Activated CD8-positive, alpha-beta memory T cell treated with anti-CD3 and anti-CD28 coated beads, Interleukin-2, amount 50 U/mL, for 4 hours (primary cell): ENCODE measurements around the gene HOXB3.
A peak's percentile ranks its signal among the peaks of the same experiment; 100 is the strongest.

ENCODE experiments used
- DNase-seq: peaks from one replicate; pipeline ENCODE4 v3.0.0-alpha.2; 2020

HOXB3 gene

DNA sequence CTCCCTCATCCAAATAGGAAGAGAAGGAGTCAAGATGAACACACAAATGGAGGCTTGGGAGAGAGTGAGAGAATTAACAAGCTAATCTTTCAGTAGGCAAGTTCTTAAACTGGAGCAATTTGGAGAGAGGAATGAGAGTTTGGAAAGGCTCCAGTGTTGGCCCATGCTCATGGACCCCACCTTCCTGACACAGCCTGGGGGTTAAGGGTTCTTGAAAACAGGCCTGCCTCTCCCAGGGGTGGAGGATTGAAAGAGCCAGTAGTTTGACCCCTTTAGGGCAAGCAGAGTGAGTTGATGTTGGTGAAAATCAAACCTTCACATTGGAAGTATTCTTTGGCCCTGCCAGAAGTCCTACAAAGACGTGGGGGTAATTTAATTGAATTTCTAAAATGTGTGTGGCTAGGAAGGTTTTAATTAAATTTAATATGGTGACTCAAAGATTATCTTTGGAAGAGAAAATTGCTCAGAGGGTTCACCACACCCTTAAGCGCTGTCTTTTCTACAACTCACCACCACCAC lies 5.8 kb downstream of the HOXB3 start:
- DNase-seq, result no peak

DNA sequence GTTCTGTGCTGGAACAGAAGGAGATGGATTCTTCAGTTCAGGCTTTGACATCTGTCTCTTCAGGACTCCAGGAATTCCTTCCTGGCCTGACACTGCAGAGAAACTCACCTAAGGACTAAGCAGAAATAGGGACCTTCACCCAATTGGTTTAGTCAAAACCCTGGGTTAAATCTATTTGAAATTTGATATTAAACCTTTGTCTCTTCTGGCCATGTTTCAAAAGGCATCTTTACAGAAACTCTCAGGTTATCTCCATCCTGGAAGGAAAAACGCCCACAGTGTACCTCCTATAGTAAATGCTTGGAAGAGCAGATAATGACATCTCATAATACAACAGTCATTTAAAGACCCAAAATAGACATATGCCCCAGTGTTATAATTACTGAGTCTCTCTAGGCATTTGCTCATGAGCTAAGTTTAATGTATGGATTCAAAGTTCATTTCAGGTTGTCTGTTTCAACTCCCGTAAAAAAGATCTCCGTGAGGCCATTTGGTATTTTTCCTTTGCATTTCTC lies 6.3 kb downstream of the HOXB3 start:
- DNase-seq, result no peak

DNA sequence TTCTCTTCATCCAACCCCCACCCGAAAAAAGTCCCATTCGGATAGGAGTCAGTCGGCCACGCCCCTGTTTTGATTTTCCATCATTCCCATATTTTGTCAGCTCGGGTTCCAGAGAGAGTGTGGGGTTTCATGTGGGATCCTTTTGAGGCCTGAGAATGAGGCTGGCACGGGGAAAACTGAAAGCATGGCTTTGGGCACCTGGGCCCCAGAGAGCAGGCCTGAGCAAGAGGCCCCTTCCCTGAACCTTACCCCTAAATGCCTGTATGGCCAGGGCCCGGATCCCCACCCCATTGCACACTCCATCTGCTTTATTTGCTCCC lies 7.3 kb downstream of the HOXB3 start:
- no peak for DNase-seq

DNA sequence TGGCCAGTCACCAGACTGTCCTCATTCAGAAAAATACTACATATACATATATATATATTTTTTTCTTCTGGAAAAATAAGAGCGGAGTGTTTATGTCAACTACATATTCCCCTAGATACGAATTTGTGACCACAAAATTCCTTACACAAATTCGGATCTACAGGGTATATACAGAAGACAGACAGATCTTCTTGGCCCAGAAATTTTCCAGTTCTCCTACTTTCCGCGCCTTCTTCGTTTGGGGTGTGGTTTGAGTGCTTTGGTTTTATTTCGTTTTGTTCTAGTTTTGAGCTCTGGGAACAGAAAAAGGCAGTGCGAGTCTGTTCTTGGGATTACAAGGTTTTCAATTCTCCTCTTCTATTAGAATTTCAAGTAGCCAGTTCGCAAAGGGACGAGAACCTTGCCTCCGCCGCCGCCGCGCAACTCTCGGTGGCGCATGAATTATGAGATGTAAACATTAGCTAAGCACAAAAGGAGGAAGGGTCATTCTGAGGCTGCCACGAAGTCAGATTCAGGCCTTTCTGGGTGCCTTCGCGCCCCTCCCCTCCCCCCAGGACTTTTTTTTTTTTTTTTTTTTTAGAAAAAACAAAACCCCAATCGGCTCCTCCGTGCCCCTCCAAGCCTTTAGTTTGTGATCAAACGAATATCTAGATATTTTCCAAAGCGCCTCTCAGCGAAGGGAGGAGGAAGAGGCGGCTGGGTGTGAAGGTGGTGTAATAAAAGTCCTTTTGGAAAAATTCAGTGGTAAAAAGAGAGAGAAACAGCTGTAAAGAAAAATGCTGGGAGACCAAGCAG lies 10.1 kb downstream of the HOXB3 start:
- no peak for DNase-seq

DNA sequence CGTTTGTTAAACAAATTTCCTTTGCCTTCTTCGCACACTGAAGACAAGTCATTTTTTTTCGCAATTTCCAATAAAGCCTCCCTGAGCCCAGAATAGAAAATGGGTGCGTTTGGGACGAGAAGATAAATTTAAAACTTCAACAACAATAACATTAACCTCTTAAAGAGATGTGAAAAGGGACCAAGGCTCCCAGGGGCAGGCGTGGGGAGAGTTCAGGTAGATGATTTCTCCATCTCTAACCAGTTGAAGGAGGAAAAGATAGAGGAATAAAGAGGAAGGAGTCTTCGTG lies 10.6 kb downstream of the HOXB3 start:
- no peak for DNase-seq

DNA sequence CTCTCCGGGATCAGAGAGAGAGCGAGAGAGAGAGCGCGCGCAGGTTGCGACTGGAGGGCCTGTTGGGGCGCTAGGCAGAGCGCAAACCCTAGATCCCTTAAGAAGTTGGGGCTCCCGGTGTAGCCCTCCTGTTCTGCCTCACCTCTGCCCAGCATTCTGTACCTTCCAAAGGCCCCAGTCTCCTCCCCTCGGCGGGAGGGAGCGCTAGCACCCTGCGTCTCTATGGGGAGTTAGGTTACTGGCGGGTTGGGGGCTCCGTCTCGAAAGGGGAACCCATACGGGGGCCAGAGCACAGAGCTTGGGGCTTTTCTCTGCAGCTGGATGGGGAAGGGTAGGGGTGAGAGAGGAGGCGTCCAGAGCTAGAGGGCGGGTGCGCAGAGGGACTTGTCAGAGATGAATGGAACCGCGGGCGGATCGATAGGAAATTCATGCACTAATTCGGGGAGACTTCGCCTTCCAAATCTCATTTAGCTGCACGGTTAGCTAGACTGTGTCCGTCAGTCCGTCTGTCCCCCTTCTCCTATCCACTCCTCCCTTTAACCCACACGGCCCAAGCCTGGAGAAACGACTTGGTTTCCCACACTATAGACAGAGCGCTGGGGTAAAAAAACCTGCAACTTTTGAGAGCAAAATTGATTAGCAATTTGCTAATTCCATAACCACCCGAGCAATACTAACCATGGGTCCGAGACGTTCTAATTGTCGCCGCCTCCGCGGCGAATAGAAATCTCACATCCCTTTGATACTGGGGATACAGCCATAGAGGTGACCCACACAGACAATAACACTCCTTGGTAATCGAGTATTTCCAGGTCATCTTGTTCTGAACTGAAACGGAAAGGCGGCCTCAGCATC lies 11.2 kb downstream of the HOXB3 start:
- no peak for DNase-seq

DNA sequence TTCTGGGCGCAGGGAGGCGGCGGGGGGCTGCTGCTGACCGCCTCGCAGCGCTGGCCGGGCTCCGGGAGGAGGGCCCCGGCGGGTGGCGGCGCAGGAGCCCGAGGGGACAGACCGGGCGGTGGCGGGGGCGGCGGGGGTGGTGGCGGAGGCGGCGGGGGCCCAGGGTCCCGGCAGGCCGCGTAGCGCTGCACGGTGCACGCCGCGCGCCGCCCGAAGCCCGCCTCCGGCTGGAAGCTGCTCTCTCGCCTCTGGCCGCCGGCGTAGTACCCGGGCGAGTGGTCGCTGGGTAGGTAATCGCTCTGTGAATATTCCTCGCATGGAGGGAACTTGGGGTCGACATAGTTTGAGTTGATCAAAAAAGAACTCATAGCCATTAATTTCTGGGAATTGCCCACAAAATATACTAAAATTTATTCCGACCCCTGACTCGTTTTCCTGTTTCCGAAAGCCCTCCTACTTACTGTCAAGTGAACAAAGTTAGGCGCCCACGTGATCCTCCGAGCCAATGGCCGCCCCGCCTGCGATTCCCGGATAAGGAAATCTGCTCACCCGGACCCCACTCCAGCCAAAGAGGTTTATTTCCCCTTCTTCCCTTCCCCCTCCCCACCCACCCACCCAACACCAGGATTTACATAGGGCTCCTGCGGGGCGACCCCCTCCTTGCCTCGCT lies 12.0 kb downstream of the HOXB3 start, which contains the start of gene HOXB4:
Gene HOXB4 (minus strand): TSS at position 405 of the 670 bp plus-strand sequence. CDS start 31 bp downstream, at position 374.
- peak; percentile 62 for DNase-seq

DNA sequence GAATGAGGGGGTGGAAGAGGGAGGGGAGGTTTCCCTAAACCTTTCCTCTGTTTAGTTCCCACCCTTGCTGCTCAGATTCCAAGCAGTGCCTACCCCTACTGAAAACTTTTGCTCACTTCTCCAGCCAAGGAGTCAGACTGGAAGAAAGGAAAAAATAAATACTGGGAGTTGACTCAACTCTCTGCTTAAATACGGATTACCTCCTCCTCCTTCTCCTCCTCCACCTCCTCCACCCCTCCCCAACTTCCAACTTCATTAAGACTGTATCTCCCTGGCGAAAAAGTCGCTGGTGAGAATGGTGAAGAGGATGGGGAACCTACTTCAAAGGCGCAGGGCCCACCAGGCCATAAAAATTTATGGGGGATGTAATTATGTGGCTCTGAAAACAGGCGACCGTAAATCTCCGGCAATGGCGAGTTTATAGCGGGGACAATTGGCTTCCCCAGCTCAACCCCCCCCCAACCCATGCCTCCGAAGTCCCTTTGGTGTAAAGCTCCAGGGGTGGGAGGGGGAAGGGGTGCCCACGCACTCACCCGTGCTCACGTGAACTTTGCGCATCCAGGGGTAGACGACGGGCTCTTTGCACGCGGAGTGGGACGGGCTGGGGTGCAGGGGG lies 12.6 kb downstream of the HOXB3 start:
- DNase-seq, result no peak

DNA sequence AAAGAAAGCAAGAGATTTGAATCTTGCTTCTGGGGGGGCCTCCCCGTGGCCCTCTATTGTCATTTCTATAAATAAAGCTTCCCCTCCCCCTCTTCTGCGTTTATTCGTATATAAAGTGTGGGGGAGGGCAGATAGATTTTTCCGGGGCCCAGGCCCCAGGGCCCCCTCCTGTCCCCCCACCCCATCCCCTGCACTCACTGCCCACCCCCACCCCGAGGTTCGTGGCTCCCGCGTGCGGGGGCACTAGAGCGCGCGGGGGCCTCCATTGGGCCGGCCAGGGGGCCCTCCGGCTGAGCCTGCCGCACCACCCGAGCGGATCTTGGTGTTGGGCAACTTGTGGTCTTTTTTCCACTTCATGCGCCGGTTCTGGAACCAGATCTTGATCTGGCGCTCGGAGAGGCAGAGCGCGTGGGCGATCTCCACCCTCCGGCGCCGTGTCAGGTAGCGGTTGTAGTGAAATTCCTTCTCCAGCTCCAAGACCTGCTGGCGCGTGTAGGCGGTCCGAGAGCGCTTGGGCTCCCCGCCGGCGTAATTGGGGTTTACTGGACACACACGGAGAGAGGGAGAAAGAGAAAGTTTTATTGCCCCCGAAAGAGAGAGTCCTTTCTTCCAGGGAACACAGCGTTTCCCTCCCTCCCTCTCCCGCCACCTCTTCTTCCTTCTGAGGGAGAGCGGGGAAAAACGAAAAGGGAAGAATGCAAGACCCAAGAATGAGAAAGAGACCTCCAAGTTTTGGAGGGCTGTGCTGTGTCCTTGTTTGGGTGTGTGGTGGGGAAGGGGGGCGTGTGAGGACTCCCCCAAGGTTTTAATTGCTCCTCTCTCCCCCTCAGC lies 13.3 kb downstream of the HOXB3 start:
- DNase-seq, result no peak

DNA sequence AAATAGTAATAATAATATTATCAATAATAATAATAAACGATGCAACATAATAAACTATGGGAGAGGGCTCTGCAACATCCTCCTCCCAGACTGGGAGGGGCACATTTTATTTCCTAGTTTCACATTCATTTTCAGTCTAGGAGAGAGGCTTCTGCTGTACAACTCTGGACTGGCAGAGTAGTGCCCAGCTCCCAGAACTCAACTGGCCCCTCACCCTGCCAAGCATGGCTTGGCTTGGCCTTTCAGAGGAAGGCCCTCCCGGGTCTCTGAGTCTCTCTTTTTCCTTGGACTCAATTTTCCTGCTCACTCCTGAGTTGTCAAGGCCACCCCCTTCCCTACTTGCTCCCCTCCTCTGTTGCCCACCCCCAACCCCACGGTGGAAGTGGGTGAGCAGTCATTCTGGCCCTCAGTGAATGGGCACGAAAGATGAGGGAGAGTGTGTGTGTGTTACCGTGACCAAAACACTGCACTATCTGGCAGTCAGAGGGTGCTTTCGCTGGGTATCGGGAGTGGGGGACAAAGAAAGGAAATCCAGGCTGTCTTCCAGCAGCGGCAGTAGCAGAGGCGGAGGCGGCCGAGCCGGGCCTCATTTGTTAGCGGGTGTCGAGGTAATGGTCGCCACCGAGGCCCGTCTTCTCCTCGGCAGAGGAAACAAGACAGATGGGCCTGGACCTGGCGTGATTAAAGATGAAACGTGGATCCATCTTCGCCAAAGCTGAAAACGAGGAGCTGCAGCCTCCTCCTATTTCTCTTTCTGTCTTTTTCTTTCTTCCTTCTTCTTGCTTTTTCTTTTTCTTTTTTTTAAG lies 14.2 kb downstream of the HOXB3 start:
- no peak for DNase-seq

DNA sequence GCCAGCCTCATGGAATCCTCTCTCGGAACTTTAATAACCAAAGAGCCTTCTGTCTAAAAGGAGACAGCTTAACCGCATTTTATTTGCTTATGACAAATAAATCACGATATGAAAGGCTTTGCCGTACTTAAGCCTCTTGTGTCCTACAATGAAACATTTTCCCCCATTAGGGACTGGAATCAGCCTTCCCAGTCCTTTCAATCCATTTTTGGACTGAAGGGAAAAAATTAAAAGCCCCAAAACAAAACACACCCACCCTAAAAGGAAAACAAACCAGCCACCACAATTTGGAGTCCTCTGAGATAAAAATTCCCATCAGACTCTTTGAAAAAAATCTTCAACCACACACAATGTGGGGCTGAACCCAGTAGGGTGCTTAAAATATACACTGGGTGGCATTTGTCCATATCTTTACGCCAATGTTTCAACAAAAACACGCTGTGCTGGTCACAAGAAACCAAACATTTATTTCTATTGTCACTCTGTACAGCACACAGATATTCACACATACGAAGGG lies 14.9 kb downstream of the HOXB3 start:
- DNase-seq, result no peak

DNA sequence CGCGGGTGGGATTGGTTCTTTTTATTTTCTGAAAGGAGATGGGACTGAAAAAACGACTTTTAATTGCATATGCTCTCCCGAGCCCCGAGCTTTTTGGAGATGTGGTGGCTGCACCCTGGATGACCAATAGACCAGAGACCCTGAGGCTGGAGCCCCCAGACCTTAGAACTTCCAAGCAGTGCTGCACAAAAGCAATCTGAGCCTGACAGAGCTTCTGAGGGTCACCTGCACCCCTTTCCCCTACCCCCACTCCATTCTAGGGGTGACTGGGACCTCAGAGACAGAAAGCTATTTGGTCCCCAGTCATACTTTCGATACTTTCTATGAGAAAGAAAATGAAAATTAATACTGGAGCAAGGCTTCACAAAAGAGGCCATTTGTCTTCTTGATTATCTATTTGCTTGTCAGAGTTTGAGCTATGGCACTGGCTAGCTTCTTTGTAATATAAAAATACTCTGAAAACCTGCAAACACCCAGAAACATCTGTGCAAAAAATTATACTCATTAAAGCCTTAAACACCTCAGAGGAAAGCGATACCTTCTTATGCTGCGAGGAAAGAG lies 15.5 kb downstream of the HOXB3 start:
- DNase-seq, result no peak

DNA sequence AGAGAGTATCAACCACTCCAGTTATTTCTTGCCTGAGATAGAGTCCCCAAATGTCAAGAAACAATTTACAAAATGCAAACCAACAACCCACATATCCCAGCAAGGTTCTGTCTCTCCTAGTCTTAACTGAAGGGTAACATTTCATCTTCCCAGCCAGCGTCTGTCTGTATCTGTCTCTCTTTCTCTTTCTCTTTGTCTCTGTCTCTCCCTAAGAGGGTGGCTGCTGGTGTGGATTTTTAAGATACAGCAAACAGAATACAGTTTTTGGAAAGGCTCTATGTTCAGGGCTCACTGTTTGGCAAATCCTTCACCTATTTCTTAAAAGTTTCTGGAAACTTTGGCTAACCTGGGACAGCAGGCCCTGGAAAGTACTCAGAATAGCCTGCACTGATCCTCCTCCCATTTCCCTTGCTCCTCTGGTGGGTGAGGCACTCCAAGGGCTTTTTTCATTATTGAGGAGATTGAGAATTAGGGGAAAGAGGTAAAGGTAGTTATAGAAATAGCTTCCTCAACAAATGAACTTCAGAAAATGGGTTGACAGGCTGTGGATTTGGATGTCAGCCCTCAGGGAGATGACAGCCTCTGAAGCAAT lies 18.1 kb downstream of the HOXB3 start:
- no peak for DNase-seq

DNA sequence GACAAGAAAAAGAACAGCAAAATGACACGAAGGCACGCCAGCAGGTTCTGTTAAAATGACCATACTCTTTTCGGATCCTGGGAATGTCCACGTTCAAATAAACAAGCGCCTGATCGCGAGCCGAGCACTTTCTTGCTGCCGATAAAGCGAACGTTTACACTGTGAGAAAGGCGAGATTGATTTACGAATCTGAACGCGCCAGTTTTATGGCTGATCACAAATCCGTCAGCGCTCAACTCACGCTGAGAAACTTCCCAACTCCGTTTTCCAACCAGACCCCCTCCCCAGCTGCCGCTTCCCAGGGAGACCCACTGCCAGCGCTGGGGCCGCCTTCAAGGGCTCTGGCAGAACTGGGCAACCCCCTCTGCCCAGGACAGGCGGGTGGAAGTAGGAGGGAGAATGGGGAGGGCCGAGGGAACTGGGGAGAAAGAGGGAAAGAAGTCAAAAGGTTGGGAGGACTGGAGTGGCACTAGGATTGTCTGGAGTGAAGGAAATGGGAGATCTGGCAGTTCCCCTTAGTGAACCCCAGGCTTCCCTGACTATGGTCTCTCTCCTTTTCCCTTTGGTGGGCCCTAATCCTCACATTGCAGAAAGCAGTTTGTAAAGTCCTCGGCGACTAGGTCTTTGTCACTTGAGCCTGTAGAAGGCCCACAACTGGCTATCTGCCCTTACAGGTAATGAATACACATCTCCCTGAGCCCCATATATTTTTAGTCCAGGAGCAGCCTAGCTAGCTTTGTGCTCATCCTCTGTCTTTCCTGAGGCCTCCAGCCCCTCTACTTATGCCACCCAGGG lies 18.8 kb downstream of the HOXB3 start:
- no peak for DNase-seq

DNA sequence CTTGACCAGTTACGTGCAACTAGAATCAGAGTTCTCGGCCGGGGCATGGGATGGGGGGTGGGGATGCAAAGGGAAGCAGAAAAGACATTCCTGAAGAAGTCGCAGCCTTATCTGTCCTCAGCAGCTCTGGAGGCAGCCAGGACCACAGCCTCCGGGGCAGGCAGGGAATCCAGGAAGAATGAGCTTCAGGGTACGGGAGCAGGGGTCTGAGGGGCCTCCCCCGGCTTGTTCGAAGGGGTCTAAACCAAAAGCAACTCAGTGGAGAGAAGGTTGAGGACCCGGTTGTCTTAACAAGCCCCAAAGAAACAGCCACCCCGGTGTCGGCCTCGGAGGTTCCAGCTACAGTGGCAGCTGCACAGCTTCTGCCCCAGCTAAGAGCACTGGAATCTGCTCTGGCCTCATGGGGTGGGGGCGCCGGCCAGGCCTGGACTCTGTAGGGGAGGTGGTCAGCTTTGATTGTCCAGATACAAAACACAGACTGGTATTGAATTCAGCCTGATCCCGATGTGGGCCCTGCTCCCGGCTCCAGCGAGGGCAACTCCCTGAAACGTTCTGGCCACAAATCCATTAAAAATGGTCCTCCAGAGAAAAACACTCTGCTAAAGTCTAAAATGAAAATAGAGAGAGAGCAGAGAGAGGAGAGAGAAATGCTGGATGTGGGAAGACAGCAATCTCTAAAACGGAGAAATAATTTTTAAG lies 19.6 kb downstream of the HOXB3 start:
- DNase-seq, result no peak

DNA sequence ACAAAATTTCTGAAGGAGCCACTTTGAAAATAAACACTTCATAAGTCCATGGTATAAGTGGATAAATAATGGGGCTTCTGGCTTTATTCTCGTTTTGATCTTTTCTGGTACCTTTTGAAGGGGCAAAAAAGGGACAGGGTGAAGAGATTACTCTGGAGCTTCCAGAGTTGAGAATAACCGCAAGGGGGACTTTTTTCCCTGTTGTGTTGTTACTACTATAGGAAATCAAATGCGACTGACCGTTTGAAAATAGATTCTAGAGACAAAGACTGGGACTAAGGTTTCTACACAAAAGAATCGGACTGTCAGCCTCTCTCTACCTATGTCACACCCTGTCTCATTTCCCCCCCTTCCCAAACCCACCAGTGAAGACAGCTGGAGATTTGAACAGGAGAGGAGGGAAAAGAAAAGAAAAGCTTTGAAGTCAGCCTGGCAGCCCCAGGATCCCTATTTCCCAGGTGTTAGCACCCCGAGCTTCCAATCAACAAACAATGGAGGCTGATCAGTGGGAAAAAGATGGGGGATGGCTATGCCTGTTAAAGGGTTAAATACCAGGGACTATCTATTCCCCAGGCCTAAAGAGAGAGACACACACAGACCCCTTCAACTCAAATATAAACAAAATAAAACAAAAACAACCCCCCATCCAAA lies 20.2 kb downstream of the HOXB3 start:
- no peak for DNase-seq

DNA sequence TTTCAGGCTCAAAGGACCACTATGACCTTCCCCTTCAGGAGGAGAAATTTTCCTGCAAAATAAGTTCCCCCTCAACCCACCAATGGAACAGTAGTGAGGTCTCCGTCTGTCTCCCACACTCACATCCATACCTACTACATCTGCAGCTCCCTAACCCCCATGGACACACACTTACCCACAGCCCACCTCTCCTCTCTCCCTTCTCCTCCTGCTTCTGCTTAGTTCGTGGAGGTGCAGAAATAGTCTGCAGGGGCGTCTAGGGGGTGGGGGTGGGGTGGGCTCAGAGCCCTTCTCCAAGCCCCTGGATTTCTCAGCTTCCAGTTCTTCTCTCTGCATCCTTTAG lies 20.8 kb downstream of the HOXB3 start:
- no peak for DNase-seq
